GM20000 (cell line): ENCODE measurements around the gene SON.

Source experiments
- DNase-seq: peaks from one replicate; pipeline ENCODE4 v3.0.0; 2012; ENCODE audit warnings: low spot score
- TF ChIP-seq, protein P1 (sequence below): IDR thresholded peaks from 2 replicates; pipeline ENCODE4 v1.5.1; 2012; ENCODE audit warnings: mild to moderate bottlenecking, control low read depth; ENCODE audit errors: extremely low read depth, missing control alignments

SON gene

DNA sequence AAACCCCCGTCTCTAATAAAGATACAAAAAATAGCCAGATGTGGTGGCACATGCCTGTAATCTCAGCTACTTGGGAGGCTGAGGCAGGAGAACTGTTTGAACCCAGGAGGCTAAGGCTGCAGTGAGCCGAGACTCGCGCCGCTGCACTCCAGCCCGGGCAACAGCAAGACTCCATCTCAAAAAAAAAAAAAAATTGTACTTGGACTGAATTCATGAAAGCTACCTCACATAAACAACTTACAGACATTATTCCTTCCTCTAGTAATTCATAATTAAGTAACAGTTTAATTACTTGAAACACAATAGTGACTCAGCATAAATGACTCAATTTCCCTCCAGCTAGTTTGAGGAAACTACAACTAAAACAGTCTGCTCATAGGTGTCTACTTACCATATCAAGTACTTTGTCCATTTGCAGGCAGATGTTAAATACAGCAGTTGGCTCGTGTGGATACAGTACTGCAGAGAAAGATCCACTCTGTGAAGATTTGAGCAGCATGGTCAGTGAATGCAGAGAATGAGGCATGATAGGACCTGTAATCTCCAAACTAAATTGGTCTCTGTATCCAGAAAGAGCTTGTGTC is 36.2 kb downstream of the SON start:
- TF ChIP-seq, protein P1, sequence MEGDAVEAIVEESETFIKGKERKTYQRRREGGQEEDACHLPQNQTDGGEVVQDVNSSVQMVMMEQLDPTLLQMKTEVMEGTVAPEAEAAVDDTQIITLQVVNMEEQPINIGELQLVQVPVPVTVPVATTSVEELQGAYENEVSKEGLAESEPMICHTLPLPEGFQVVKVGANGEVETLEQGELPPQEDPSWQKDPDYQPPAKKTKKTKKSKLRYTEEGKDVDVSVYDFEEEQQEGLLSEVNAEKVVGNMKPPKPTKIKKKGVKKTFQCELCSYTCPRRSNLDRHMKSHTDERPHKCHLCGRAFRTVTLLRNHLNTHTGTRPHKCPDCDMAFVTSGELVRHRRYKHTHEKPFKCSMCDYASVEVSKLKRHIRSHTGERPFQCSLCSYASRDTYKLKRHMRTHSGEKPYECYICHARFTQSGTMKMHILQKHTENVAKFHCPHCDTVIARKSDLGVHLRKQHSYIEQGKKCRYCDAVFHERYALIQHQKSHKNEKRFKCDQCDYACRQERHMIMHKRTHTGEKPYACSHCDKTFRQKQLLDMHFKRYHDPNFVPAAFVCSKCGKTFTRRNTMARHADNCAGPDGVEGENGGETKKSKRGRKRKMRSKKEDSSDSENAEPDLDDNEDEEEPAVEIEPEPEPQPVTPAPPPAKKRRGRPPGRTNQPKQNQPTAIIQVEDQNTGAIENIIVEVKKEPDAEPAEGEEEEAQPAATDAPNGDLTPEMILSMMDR: no peak
- DNase-seq: no peak

GRCh38 chr21:33584455-33584854 is 41.6 kb downstream of the SON start:
- TF ChIP-seq, protein P1: no peak
- no peak for DNase-seq

- TF ChIP-seq, protein P1: no peak
- DNase-seq: no peak
Observed at GRCh38 chr21:33586927-33587326, 44.1 kb downstream of the SON start.

DNA sequence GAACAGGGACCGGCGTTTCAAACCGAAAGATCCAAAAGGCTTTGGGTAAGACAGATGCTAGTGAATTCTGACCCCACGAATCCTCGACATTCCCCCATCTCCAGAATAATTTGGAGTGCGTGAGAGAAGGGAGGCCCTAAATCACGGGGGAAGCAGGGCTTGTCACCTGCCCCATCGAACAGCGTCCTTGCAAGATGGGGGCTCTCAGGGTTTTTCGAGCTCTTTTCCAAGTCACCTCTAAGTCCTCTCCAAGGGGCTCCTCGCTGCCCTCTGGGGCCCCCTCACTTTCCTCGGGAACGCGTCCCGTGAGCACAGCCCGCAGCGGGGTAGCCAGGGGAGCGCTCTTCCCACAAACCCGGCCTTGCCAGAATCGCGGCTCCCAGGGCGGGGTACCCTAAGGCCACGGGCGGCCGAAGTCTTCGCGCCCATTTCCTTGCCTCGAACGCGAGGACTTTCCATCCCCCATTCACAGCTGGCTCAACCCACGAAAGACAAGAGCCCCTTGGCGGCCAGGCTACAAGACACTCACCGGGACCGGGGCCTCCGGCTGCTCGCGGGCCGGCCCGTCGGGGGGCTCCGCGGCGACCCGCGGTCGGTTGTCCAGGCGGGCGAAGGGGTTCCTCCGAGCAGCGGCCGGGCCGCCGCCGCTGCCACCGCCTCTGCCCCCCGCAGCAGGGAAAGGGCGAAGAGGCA is 45.1 kb downstream of the SON start:
- no peak for DNase-seq
- TF ChIP-seq, protein P1: no peak

GRCh38 chr21:33588485-33589335 is 45.9 kb downstream of the SON start, which contains the start of gene DONSON:
DONSON (minus strand) TSS chr21:33588684; CDS start chr21:33588641, 43 bp downstream.
- peak; percentile 98 for DNase-seq
- TF ChIP-seq, protein P1: no peak

DNA sequence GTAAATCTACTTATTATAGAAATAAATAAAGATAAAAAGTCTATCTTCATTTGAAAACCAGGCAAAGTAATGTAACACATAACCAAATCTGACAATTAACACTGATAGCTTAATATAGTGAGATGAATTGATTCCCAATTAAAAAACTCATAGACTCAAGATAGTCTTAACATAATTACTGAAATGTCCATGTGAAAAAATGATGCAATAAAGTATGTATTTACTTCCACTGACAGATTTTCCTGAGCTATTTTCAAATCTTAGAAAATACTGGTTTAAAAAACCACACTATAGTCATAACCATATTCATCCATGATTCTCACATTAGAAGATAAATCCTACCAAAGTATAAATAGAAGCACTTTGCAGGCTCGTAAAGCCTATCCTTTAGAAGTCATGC is 55.2 kb downstream of the SON start:
- TF ChIP-seq, protein P1: no peak
- no peak for DNase-seq

DNA sequence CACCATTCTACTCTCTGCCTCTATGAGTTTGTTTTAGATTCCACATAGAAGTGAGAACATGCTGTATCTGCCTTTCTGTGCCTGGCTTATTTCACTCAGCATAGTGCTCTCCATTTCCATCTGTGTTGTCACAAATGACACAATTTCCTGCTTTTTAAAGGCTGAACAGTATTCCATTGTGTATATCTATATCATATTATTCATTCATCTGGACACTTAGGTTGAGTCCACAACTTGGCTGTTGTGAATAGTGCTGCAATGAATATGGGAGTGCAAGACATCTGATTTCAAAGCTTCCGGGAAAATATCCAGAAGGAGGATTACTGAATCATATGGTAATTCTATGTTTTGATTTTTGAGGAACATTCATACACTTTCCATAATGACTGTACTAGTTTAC is 65.7 kb downstream of the SON start:
- TF ChIP-seq, protein P1: no peak
- DNase-seq: no peak
